Astrocyte (in vitro differentiated cells and primary cell): ENCODE data around the gene LIPC.

Experiments used
- CTCF ChIP-seq: IDR thresholded peaks from 2 replicates; pipeline ENCODE4 v1.5.1; 2011; ENCODE audit warnings: low read depth, mild to moderate bottlenecking, inconsistent platforms, low read length, moderate library complexity; ENCODE audit not compliant: insufficient read depth
- EZH2 ChIP-seq: IDR thresholded peaks from 2 replicates; pipeline ENCODE4 v1.6.1; 2012; ENCODE audit warnings: mild to moderate bottlenecking, low read length, inconsistent platforms; ENCODE audit not compliant: insufficient read depth

DNA sequence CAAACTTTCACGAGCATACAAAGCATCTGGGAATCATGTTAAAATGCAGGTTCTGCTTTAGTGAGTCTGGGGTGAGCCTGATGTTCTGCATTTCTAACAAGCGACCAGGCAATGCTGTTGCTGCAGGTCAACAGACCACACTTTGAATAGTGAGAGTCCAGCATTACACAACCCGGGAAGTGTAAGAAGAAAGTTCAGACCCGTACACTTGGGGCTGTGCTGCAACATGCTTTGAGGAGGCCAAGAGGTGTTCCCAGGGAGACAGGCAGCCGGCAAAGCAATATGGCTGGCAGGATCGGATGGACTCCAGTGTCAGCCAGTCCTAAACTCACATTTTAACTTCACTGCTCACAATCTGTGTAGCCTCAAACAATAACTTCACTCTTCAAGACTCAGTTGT is 134.2 kb downstream of the LIPC start:
- TF ChIP-seq CTCF (no peak), EZH2 (no peak)
